Measurements from ENCODE around the gene ZRANB3.

The ZRANB3 gene

GRCh38 chr2:135190799-135191198, 340.2 kb downstream of the ZRANB3 start:
- no peak for DNase-seq

GRCh38 chr2:135189148-135189547, 341.9 kb downstream of the ZRANB3 start:
- TF ChIP-seq CTCF (IDR thresholded peaks at IDR 0.05; ENCODE audit: low read length) (no peak), EZH2 (optimal IDR thresholded peaks at IDR 0.05; ENCODE audit: low read depth, low read length) (no peak), EZH2phosphoT487 (IDR thresholded peaks at IDR 0.05; ENCODE audit: low read length) (no peak)
- DNase-seq = no peak
- no peaks in the 10 kb centered on the region for H3K9me3 ChIP-seq (replicated peaks; ENCODE audit: insufficient read depth, low read length)
- no peak overlapping the region for H3K4me3 ChIP-seq (ENCODE audit: low read length)
- H3K36me3 ChIP-seq (replicated peaks; ENCODE audit: insufficient read depth, low read length) = no peaks in the 10 kb centered on the region
- H3K27ac ChIP-seq (ENCODE audit: low read length) = no peak overlapping the region
- H3K4me1 ChIP-seq (ENCODE audit: low read length) = no peaks in the 10 kb centered on the region
- no peaks in the 10 kb centered on the region for H3F3A ChIP-seq (ENCODE audit: insufficient read depth, low read length)
- no peak overlapping the region for H3K9ac ChIP-seq (ENCODE audit: low read length)
- H3K27me3 ChIP-seq (replicated peaks; ENCODE audit: insufficient read depth, low read length) = no peaks in the 10 kb centered on the region
- no peak overlapping the region for H2AFZ ChIP-seq (ENCODE audit: low read length)
- no peak overlapping the region for H3K4me2 ChIP-seq (ENCODE audit: low read depth, low read length)
- no peaks in the 10 kb centered on the region for H3K79me2 ChIP-seq (ENCODE audit: low read length)
- no peaks in the 10 kb centered on the region for H4K20me1 ChIP-seq (ENCODE audit: insufficient read depth, low read length)
- no peaks in the 10 kb centered on the region for H3K9me2 ChIP-seq (replicated peaks; ENCODE audit: insufficient read depth, low read length)

More at GRCh38 chr2:135190799-135191198, 340.2 kb downstream of the ZRANB3 start:
- no peaks in the 10 kb centered on the region for H3K9me2 ChIP-seq (replicated peaks; ENCODE audit: insufficient read depth, low read length)
- TF ChIP-seq EZH2phosphoT487 (IDR thresholded peaks at IDR 0.05; ENCODE audit: low read length) = no peak
- TF ChIP-seq EZH2 (optimal IDR thresholded peaks at IDR 0.05; ENCODE audit: low read depth, low read length) = no peak
- no peak for TF ChIP-seq CTCF (IDR thresholded peaks at IDR 0.05; ENCODE audit: low read length)
- no peaks in the 10 kb centered on the region for H3K36me3 ChIP-seq (replicated peaks; ENCODE audit: insufficient read depth, low read length)
- H4K20me1 ChIP-seq (ENCODE audit: insufficient read depth, low read length) = no peaks in the 10 kb centered on the region
- no peaks in the 10 kb centered on the region for H3K4me1 ChIP-seq (ENCODE audit: low read length)
- H2AFZ ChIP-seq (ENCODE audit: low read length) = no peak overlapping the region
- no peak overlapping the region for H3K27ac ChIP-seq (ENCODE audit: low read length)
- H3K4me2 ChIP-seq (ENCODE audit: low read depth, low read length) = no peak overlapping the region
- H3K9me3 ChIP-seq (replicated peaks; ENCODE audit: insufficient read depth, low read length) = no peaks in the 10 kb centered on the region
- no peaks in the 10 kb centered on the region for H3K79me2 ChIP-seq (ENCODE audit: low read length)
- no peak overlapping the region for H3K9ac ChIP-seq (ENCODE audit: low read length)
- no peak overlapping the region for H3K4me3 ChIP-seq (ENCODE audit: low read length)
- H3F3A ChIP-seq (ENCODE audit: insufficient read depth, low read length) = no peaks in the 10 kb centered on the region
- H3K27me3 ChIP-seq (replicated peaks; ENCODE audit: insufficient read depth, low read length) = no peaks in the 10 kb centered on the region

GRCh38 chr2:135187270-135187669, 343.7 kb downstream of the ZRANB3 start:
- Histone ChIP-seq H3K9ac (ENCODE audit: low read length) (no peak overlapping the region), H2AFZ (ENCODE audit: low read length) (no peak overlapping the region), H3K4me1 (ENCODE audit: low read length) (no peaks in the 10 kb centered on the region), H3K4me3 (ENCODE audit: low read length) (no peak overlapping the region), H3K4me2 (ENCODE audit: low read depth, low read length) (no peak overlapping the region), H3K9me3 (replicated peaks; ENCODE audit: insufficient read depth, low read length) (no peaks in the 10 kb centered on the region), H3K79me2 (ENCODE audit: low read length) (no peaks in the 10 kb centered on the region), H3F3A (ENCODE audit: insufficient read depth, low read length) (no peaks in the 10 kb centered on the region), H3K27ac (ENCODE audit: low read length) (no peak overlapping the region), H3K36me3 (replicated peaks; ENCODE audit: insufficient read depth, low read length) (no peaks in the 10 kb centered on the region), H3K9me2 (replicated peaks; ENCODE audit: insufficient read depth, low read length) (no peaks in the 10 kb centered on the region), H4K20me1 (ENCODE audit: insufficient read depth, low read length) (no peaks in the 10 kb centered on the region), H3K27me3 (replicated peaks; ENCODE audit: insufficient read depth, low read length) (no peaks in the 10 kb centered on the region)
- no peak for TF ChIP-seq EZH2 (optimal IDR thresholded peaks at IDR 0.05; ENCODE audit: low read depth, low read length)
- no peak for TF ChIP-seq EZH2phosphoT487 (IDR thresholded peaks at IDR 0.05; ENCODE audit: low read length)
- no peak for TF ChIP-seq CTCF (IDR thresholded peaks at IDR 0.05; ENCODE audit: low read length)
- DNase-seq = no peak

Data from MM.1S (cell line).